Measurements from ENCODE around the gene SESTD1.

Gene SESTD1, protein sequence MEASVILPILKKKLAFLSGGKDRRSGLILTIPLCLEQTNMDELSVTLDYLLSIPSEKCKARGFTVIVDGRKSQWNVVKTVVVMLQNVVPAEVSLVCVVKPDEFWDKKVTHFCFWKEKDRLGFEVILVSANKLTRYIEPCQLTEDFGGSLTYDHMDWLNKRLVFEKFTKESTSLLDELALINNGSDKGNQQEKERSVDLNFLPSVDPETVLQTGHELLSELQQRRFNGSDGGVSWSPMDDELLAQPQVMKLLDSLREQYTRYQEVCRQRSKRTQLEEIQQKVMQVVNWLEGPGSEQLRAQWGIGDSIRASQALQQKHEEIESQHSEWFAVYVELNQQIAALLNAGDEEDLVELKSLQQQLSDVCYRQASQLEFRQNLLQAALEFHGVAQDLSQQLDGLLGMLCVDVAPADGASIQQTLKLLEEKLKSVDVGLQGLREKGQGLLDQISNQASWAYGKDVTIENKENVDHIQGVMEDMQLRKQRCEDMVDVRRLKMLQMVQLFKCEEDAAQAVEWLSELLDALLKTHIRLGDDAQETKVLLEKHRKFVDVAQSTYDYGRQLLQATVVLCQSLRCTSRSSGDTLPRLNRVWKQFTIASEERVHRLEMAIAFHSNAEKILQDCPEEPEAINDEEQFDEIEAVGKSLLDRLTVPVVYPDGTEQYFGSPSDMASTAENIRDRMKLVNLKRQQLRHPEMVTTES

DNA sequence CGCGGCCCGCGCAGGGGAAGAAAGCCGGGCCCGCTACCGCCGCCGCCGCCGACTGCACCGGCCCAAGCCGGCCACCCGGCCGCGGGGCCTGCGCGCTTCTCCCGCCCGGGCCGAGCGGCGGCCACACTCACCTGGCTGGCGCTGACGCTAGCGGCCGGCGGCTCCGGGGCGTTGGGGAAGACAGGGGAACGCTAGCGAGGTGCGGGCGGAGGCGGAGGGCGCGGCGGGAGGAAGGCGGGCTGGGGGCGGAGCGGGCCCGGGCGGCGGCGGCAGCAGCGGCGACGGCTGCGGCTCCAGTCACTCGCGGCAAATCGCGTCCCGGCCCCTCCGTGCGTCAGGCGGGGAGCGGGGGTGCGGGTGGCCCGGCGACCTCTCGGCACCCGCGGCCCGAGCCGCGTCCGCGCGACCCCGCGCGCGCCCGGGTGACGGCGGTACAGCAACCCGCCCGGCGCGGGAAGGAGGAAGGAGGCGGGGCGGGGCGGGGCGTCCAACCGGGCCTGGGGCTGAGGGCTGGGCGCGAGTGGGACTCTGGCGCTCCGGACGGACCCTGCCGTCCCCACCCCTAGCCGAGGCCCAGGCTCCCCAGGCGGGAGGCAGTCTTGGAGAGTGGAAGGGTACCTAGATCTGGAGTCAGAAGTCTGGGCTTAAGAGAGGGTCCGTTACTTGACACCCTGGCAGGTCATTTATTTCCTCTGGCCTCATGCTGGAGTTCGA lies at the start of gene SESTD1:
Gene SESTD1, minus strand, starts transcription at position 465 of the 714 bp plus-strand sequence. CDS start 72,991 bp downstream, outside the sequence.
- H3K27ac Mint-ChIP-seq: peak within 1 kb of the TSS; percentile 64
- peak; percentile 68 for DNase-seq
- peaks cover 30% of the 10 kb centered on the region for H3K27me3 Mint-ChIP-seq
- H3K4me3 Mint-ChIP-seq: peak within 1 kb of the TSS; percentile 79
- no peaks in the 10 kb centered on the region for H3K9me3 Mint-ChIP-seq
- peaks cover 41% of the 10 kb centered on the region for H3K4me1 Mint-ChIP-seq
- no peaks in the 10 kb centered on the region for H3K36me3 Mint-ChIP-seq (ENCODE audit: low read depth)
- ATAC-seq: peak; percentile 66

DNA sequence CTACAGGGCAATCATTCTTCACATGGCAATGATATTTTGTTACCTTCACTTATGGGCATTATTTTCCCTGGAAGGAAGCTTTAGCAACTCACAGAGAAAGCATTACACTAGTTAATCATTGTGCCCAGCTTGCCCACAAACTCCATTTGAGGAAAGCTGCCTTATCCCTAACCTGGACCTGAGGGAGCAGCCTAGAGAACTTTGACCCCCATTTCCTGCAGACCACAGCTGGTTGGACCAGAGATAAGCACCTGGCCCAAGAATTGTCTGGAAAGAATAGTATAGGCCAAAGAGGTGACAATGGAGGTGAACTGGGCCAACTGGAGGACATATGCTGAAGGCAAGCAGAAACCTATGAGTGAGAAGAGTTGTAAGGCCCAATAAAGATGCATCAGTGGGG lies 48.4 kb upstream of the SESTD1 start:
- Mint-ChIP-seq H3K4me3 (no peak overlapping the region), H3K27me3 (peaks cover 9% of the 10 kb centered on the region), H3K36me3 (ENCODE audit: low read depth) (no peaks in the 10 kb centered on the region), H3K9me3 (peaks cover 7% of the 10 kb centered on the region), H3K4me1 (no peaks in the 10 kb centered on the region), H3K27ac (no peak overlapping the region)
- DNase-seq (no peak), ATAC-seq (no peak)

DNA sequence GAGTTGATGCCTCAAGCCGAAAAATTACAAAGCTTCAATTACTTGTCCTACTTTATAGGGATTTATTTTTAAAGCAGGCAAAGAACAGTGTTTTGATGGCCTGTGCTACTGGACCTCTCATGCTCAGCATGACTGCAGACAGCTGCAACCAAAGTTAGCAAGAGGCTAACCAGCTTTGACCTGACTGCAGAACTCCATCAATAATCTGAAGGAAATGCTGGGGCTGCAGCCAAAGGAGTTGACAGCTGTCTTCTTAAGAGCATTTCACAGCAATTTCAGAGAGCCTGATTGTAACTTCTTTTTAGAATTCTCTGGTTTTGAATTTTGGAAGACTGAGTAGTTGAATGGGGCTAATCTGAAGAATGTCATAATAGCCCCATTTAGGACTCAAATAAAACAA lies 46.5 kb upstream of the SESTD1 start:
- no peaks in the 10 kb centered on the region for H3K4me1 Mint-ChIP-seq
- no peak overlapping the region for H3K27ac Mint-ChIP-seq
- no peaks in the 10 kb centered on the region for H3K36me3 Mint-ChIP-seq (ENCODE audit: low read depth)
- ATAC-seq: no peak
- peaks cover 6% of the 10 kb centered on the region for H3K9me3 Mint-ChIP-seq
- no peak for DNase-seq
- H3K4me3 Mint-ChIP-seq: no peak overlapping the region
- peaks cover 7% of the 10 kb centered on the region for H3K27me3 Mint-ChIP-seq

DNA sequence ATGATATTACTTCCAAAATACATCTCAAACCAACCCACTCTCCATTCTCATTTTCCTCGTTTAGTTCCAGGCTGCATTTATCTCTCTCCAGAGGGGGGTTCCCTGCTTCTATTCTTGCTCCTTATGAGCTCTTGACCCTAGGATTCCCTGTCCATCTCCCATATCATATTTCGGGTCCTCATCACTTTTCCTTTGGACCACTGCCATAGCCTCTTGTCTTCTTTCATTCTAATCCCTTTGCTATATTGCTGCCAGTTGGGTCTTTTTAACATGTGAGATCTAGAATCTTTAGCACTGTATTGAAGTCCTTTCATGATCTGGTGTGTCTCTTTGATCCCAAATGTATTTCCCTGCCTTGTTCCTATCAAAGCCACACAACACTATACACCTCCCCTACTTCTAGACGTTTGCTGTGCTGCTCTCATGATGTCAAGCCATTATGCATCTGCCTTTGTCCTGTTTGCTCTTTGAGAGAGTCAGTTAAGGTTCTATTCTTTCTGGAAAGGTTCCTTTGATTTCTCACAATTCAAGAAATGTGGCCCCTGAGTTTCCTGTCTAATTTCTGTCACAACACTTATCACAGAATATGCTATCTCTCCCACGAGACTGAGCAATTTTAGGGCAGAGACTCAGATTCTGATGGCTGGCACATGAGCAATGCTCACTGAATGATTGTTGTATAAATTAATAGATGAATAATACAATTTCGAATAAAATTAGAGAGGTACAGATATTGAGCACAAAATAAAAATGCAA lies 43.2 kb upstream of the SESTD1 start:
- ATAC-seq (no peak), DNase-seq (no peak)
- Mint-ChIP-seq H3K36me3 (ENCODE audit: low read depth) (no peaks in the 10 kb centered on the region), H3K27me3 (peaks cover 1% of the 10 kb centered on the region), H3K4me1 (no peaks in the 10 kb centered on the region), H3K4me3 (no peak overlapping the region), H3K27ac (no peak overlapping the region), H3K9me3 (no peaks in the 10 kb centered on the region)

DNA sequence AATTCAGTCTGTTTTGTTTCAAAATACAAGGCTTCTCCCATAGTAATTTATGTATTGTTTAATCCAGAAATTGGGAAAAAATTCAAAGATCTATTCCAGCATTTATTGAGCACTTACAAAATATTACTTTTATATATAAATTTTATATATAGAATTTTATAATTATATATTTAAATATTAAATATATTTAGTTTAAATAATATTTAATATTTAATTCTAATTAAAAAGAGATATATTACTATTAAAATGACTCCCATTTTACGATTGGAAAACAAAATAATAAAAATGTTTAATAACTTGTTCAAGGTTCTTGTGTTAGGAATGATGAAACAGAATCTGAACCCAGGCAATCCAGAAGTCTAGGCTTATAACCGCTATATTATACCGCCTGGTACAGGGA lies 40.5 kb upstream of the SESTD1 start:
- Mint-ChIP-seq H3K27ac (no peak overlapping the region), H3K27me3 (peaks cover 3% of the 10 kb centered on the region), H3K9me3 (no peaks in the 10 kb centered on the region), H3K36me3 (ENCODE audit: low read depth) (no peaks in the 10 kb centered on the region), H3K4me3 (no peak overlapping the region), H3K4me1 (no peaks in the 10 kb centered on the region)
- ATAC-seq (no peak), DNase-seq (no peak)

DNA sequence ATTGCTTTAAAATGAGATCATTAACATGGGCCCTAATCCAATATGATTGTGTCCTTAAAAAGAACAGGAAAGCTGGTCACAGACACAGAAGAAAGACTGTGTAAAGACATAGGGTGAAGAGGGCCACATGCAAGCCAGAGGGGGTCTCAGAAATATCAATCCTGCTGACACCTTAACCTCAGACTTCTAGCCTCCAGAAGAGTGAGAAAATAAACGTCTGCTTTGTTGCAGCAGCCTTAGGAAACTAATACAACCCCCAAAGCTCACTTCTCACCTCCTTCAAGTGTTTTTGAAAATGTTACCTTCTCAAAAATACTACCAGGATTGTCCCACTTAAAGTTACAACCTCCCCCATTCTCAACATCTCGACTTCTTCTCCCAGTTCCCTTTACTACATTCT lies 39.8 kb upstream of the SESTD1 start:
- Mint-ChIP-seq H3K36me3 (ENCODE audit: low read depth) (no peaks in the 10 kb centered on the region), H3K9me3 (no peaks in the 10 kb centered on the region), H3K27me3 (peaks cover 3% of the 10 kb centered on the region), H3K4me3 (no peak overlapping the region), H3K4me1 (no peaks in the 10 kb centered on the region), H3K27ac (no peak overlapping the region)
- DNase-seq (no peak), ATAC-seq (no peak)

DNA sequence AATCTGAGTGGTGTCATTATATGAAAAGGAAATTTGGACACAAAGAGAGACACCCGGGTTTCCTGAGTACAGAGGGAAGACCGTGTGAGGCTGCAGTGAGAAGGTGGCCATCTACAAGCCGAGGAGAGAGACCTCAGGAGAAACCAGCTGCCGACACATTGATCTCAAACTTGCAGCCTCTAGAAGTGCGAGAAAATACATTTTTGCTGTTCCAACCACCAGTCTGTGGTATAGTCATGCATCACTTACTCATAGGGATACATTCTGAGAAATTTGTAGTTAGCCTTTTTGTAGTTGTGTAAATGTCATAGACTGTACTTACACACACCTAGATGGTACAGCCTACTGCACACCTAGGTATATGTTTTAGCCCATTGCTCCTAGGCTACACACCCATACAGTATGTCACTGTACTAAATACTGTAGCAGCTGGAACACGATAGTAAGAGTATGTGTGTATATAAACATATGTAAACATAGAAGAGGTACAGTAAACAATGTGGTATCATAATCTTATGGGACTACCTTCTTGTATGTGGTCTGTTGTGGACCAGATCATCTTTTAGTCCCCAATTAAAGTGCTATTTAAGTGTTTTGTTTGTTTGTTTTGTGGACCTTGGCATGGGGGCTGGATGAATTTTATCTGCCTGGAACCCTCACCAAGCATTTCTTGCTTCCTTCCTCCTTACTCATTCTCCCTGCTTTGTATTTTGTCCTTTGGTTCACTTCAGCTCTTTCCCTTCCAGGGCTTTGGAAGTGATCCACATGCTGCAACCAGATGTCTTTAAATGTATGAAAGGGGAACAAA lies 38.3 kb upstream of the SESTD1 start:
- peak; percentile 40 for ATAC-seq
- Mint-ChIP-seq H3K27ac (no peak overlapping the region), H3K27me3 (peaks cover 2% of the 10 kb centered on the region), H3K4me3 (no peak overlapping the region), H3K36me3 (ENCODE audit: low read depth) (no peaks in the 10 kb centered on the region), H3K9me3 (no peaks in the 10 kb centered on the region), H3K4me1 (no peaks in the 10 kb centered on the region)
- no peak for DNase-seq

DNA sequence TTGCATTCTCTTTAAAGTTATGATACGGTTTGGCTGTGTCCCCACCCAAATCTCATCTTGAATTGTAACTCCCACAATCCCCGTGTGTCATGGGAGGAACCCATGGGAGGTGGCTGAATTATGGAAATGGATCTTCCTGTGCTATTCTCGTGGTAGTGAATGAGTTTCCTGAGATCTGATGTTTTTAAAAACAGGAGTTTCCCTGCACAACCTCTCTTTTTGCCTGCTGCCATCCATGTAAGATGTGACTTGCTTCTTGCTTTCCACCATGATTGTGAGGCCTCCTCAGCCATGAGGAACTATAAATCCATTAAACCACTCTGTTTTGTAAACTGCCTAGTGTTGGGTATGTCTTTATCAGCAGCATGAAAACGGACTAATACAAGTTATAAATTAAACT lies 37.5 kb upstream of the SESTD1 start:
- no peaks in the 10 kb centered on the region for H3K4me1 Mint-ChIP-seq
- H3K9me3 Mint-ChIP-seq: no peaks in the 10 kb centered on the region
- DNase-seq (no peak), ATAC-seq (no peak)
- H3K27me3 Mint-ChIP-seq: peaks cover 2% of the 10 kb centered on the region
- no peaks in the 10 kb centered on the region for H3K36me3 Mint-ChIP-seq (ENCODE audit: low read depth)
- no peak overlapping the region for H3K27ac Mint-ChIP-seq
- no peak overlapping the region for H3K4me3 Mint-ChIP-seq

DNA sequence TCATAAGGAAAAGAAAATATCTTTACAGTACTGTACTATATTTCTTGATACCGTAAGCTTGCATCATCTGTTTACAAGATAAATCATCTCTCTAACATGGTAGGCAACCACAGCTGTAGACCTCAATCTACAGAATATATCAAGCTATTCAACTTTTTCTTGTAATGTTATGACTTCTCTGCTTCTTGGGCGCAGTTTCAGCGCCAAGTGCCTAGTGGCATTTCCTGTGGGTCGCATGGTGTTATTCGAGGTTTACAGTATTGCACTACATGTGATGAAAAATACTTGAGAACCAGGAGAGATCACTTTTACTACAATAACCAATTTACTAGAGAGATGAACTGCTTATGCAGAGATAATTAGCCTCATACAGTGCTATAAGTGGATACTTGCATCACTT lies 34.0 kb upstream of the SESTD1 start:
- Mint-ChIP-seq H3K4me1 (no peaks in the 10 kb centered on the region), H3K27ac (no peak overlapping the region), H3K9me3 (no peaks in the 10 kb centered on the region), H3K36me3 (ENCODE audit: low read depth) (no peaks in the 10 kb centered on the region), H3K27me3 (peaks cover 2% of the 10 kb centered on the region), H3K4me3 (no peak overlapping the region)
- DNase-seq: no peak
- ATAC-seq: no peak

DNA sequence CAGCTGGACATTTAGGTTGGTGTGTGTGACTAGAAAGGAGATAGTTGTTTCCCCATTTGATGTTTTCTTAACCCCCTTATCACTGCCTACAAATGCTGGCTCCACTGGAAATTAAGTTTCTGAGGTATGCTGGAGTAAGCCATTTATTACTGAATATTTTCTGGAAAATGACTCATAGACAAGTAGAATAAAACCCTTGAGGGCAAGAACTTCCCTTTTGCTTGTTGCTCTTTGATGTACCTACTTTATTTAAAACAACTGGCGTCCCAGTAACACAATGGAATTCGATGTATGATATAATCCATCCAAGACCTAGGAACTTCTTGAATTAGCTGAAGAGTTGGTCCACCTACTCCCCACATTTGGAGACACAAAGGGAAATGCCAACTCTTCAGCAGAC lies 33.3 kb upstream of the SESTD1 start:
- H3K27ac Mint-ChIP-seq: no peak overlapping the region
- H3K9me3 Mint-ChIP-seq: no peaks in the 10 kb centered on the region
- ATAC-seq (no peak), DNase-seq (no peak)
- peaks cover 2% of the 10 kb centered on the region for H3K27me3 Mint-ChIP-seq
- H3K36me3 Mint-ChIP-seq (ENCODE audit: low read depth): no peaks in the 10 kb centered on the region
- no peak overlapping the region for H3K4me3 Mint-ChIP-seq
- H3K4me1 Mint-ChIP-seq: no peaks in the 10 kb centered on the region

DNA sequence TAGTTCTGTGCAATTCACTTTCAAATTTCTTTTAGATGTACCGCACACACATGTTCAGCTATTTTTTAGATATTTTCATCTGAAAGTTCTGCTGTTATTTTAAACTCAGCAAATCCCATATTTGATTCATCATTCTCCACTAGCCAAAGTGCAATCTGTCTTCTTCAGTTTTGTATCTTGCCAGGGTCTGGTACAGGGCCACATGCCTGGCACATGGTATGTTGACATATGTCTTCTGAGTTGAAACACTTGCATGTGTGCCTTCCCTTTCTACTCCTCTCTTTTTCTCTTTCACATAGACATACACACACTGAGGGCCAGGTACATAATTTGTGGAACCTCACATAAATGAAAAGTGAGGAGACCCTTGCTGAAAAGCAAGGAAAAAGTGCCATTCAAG lies 25.7 kb upstream of the SESTD1 start:
- ATAC-seq (no peak), DNase-seq (no peak)
- Mint-ChIP-seq H3K27ac (no peak overlapping the region), H3K4me3 (no peak overlapping the region), H3K4me1 (no peaks in the 10 kb centered on the region), H3K9me3 (no peaks in the 10 kb centered on the region), H3K27me3 (no peaks in the 10 kb centered on the region), H3K36me3 (ENCODE audit: low read depth) (no peaks in the 10 kb centered on the region)

DNA sequence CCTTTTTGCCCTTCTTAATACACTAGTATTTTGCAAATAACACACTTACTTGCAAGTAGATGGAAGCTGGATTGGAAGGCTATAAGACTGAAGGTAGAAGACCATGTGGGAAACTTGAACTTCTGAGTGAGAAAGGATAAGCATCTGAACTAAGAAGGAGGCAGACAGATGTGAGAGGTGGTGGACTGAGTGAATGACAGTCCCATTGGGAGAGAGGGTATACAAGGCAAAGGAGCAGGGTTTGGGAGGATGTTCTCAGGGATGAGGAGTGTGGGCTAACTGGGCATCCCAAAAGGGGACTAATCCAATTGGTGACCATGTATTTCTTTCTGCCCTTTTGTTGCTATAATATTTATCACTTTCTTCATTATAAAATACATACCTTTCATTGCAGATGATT lies 20.4 kb upstream of the SESTD1 start:
- H3K27me3 Mint-ChIP-seq: no peaks in the 10 kb centered on the region
- no peaks in the 10 kb centered on the region for H3K9me3 Mint-ChIP-seq
- H3K27ac Mint-ChIP-seq: no peak overlapping the region
- H3K36me3 Mint-ChIP-seq (ENCODE audit: low read depth): no peaks in the 10 kb centered on the region
- no peaks in the 10 kb centered on the region for H3K4me1 Mint-ChIP-seq
- no peak for DNase-seq
- no peak overlapping the region for H3K4me3 Mint-ChIP-seq
- ATAC-seq: no peak

DNA sequence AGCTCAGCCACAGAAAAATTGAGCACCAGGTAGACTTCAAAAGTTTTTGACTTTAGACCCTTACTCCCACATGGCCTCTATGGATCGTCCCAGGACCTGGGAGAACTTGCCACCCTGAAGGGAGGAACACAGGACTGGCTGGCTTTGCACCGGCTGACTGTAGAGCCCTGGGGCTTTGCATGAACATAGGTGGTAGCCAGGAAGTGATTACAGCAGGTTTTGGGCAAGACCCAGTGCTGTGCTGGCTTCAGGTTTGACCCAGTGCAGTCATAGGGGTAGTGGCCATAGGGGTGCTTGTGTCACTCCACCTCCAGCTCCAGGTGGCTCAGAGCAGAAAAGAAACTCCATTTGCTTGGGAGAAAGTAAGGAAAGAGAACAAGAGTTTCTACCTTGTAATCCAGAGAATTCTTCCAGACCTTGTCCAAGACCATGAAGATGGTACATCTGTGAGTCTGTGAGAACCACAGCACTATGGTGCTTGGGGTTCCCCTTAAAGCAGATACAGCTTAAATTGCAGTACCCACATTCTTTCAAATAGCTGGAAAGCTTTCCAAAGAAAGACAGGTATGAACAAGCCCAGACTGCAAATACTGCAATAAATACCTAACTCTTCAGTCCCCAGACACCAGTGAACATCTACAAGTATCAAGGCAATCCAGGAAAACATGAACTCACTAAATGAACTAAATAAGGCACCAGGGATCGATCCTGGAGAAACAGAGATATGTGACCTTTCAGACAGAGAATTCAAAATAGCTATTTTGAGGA lies 13.0 kb upstream of the SESTD1 start:
- Mint-ChIP-seq H3K4me1 (peaks cover 3% of the 10 kb centered on the region), H3K9me3 (no peaks in the 10 kb centered on the region), H3K27ac (no peak overlapping the region), H3K4me3 (no peak overlapping the region), H3K36me3 (ENCODE audit: low read depth) (no peaks in the 10 kb centered on the region), H3K27me3 (peaks cover 4% of the 10 kb centered on the region)
- no peak for DNase-seq
- no peak for ATAC-seq

Data from activated naive CD8-positive, alpha-beta T cell treated with anti-CD3 and anti-CD28 coated beads, Interleukin-2, amount 50 U/mL, for 24 hours (primary cell).